ENCODE data around the gene ATR. TPM values are rescaled to one million over a fixed set of nuclear protein-coding genes. Genes with fewer than 3 reads are reported as not detected.

Gene ATR
- total RNA-seq, 1 donor from 2014 or later = 26.9 TPM

GRCh38 chr3:142433110-142433509, 145.4 kb downstream of the ATR start:
- H2AFZ ChIP-seq (ENCODE audit: low read depth, low read length) = no peak overlapping the region
- FAIRE-seq (no peak), DNase-seq (ENCODE audit: low read depth) (no peak)
- H3K9me3 ChIP-seq (ENCODE audit: insufficient read depth, low read depth, low read length) = no peaks in the 10 kb centered on the region
- no peak overlapping the region for H3K9ac ChIP-seq (ENCODE audit: low read length)
- H3K27ac ChIP-seq (ENCODE audit: low read depth, low read length) = no peak overlapping the region
- Mint-ChIP-seq H3K4me3 (ENCODE audit: unreplicated experiment) (no peak overlapping the region), H3K4me1 (ENCODE audit: low read depth, unreplicated experiment) (no peaks in the 10 kb centered on the region), H3K36me3 (ENCODE audit: low read depth, unreplicated experiment) (peaks cover 2% of the 10 kb centered on the region), H3K27ac (ENCODE audit: unreplicated experiment) (no peak overlapping the region), H3K9me3 (ENCODE audit: unreplicated experiment) (no peaks in the 10 kb centered on the region), H3K27me3 (ENCODE audit: low read depth, unreplicated experiment) (no peaks in the 10 kb centered on the region)
- peaks cover 27% of the 10 kb centered on the region for H3K79me2 ChIP-seq (ENCODE audit: insufficient read depth, low read length)
- peaks cover 15% of the 10 kb centered on the region for H4K20me1 ChIP-seq (ENCODE audit: insufficient read depth, low read length)
- H3K4me2 ChIP-seq (ENCODE audit: low read length) = no peak overlapping the region
- H3K4me3 ChIP-seq (ENCODE audit: insufficient read depth, low read depth, low read length) = no peak overlapping the region
- peaks cover 11% of the 10 kb centered on the region for H3K36me3 ChIP-seq (ENCODE audit: insufficient read depth, low read length)
- H3K4me1 ChIP-seq (ENCODE audit: insufficient read depth, low read length) = no peaks in the 10 kb centered on the region
- TF ChIP-seq CTCF (IDR thresholded peaks at IDR 0.05; ENCODE audit: insufficient read depth, low read depth, low read length) = no peak
- TF ChIP-seq EZH2 (IDR thresholded peaks at IDR 0.05; ENCODE audit: insufficient read depth, low read length) = no peak
- no peaks in the 10 kb centered on the region for H3K27me3 ChIP-seq (ENCODE audit: insufficient read depth, low read length)

GRCh38 chr3:142429582-142429981, 149.0 kb downstream of the ATR start:
- no peaks in the 10 kb centered on the region for H3K9me3 Mint-ChIP-seq (ENCODE audit: unreplicated experiment)
- no peak for FAIRE-seq
- no peak overlapping the region for H3K27ac ChIP-seq (ENCODE audit: low read depth, low read length)
- TF ChIP-seq CTCF (IDR thresholded peaks at IDR 0.05; ENCODE audit: insufficient read depth, low read depth, low read length) (no peak), EZH2 (IDR thresholded peaks at IDR 0.05; ENCODE audit: insufficient read depth, low read length) (no peak)
- DNase-seq (ENCODE audit: low read depth) = no peak
- H3K4me1 ChIP-seq (ENCODE audit: insufficient read depth, low read length) = no peaks in the 10 kb centered on the region
- no peaks in the 10 kb centered on the region for H3K27me3 ChIP-seq (ENCODE audit: insufficient read depth, low read length)
- H3K4me2 ChIP-seq (ENCODE audit: low read length) = no peak overlapping the region
- H3K79me2 ChIP-seq (ENCODE audit: insufficient read depth, low read length) = peaks cover 7% of the 10 kb centered on the region
- no peak overlapping the region for H3K27ac Mint-ChIP-seq (ENCODE audit: unreplicated experiment)
- no peaks in the 10 kb centered on the region for H3K9me3 ChIP-seq (ENCODE audit: insufficient read depth, low read depth, low read length)
- H3K27me3 Mint-ChIP-seq (ENCODE audit: low read depth, unreplicated experiment) = no peaks in the 10 kb centered on the region
- H4K20me1 ChIP-seq (ENCODE audit: insufficient read depth, low read length) = peaks cover 11% of the 10 kb centered on the region
- no peak overlapping the region for H2AFZ ChIP-seq (ENCODE audit: low read depth, low read length)
- H3K4me1 Mint-ChIP-seq (ENCODE audit: low read depth, unreplicated experiment) = peaks cover 2% of the 10 kb centered on the region
- H3K4me3 Mint-ChIP-seq (ENCODE audit: unreplicated experiment) = no peak overlapping the region
- H3K9ac ChIP-seq (ENCODE audit: low read length) = no peak overlapping the region
- H3K4me3 ChIP-seq (ENCODE audit: insufficient read depth, low read depth, low read length) = no peak overlapping the region
- peaks cover 2% of the 10 kb centered on the region for H3K36me3 Mint-ChIP-seq (ENCODE audit: low read depth, unreplicated experiment)
- peaks cover 11% of the 10 kb centered on the region for H3K36me3 ChIP-seq (ENCODE audit: insufficient read depth, low read length)

GRCh38 chr3:142424754-142425153, 153.8 kb downstream of the ATR start:
- no peak overlapping the region for H3K4me3 ChIP-seq (ENCODE audit: insufficient read depth, low read depth, low read length)
- H3K9me3 Mint-ChIP-seq (ENCODE audit: unreplicated experiment) = no peaks in the 10 kb centered on the region
- peaks cover 6% of the 10 kb centered on the region for H4K20me1 ChIP-seq (ENCODE audit: insufficient read depth, low read length)
- no peak overlapping the region for H2AFZ ChIP-seq (ENCODE audit: low read depth, low read length)
- DNase-seq (ENCODE audit: low read depth) (no peak), FAIRE-seq (no peak)
- H3K4me2 ChIP-seq (ENCODE audit: low read length) = no peak overlapping the region
- no peaks in the 10 kb centered on the region for H3K27me3 ChIP-seq (ENCODE audit: insufficient read depth, low read length)
- no peak overlapping the region for H3K27ac Mint-ChIP-seq (ENCODE audit: unreplicated experiment)
- no peak overlapping the region for H3K4me3 Mint-ChIP-seq (ENCODE audit: unreplicated experiment)
- H3K9ac ChIP-seq (ENCODE audit: low read length) = no peak overlapping the region
- no peaks in the 10 kb centered on the region for H3K79me2 ChIP-seq (ENCODE audit: insufficient read depth, low read length)
- H3K27ac ChIP-seq (ENCODE audit: low read depth, low read length) = no peak overlapping the region
- peaks cover 3% of the 10 kb centered on the region for H3K36me3 Mint-ChIP-seq (ENCODE audit: low read depth, unreplicated experiment)
- no peak for TF ChIP-seq EZH2 (IDR thresholded peaks at IDR 0.05; ENCODE audit: insufficient read depth, low read length)
- no peak for TF ChIP-seq CTCF (IDR thresholded peaks at IDR 0.05; ENCODE audit: insufficient read depth, low read depth, low read length)
- no peaks in the 10 kb centered on the region for H3K9me3 ChIP-seq (ENCODE audit: insufficient read depth, low read depth, low read length)
- no peaks in the 10 kb centered on the region for H3K27me3 Mint-ChIP-seq (ENCODE audit: low read depth, unreplicated experiment)
- H3K4me1 Mint-ChIP-seq (ENCODE audit: low read depth, unreplicated experiment) = peaks cover 2% of the 10 kb centered on the region
- H3K4me1 ChIP-seq (ENCODE audit: insufficient read depth, low read length) = no peaks in the 10 kb centered on the region
- H3K36me3 ChIP-seq (ENCODE audit: insufficient read depth, low read length) = peaks cover 14% of the 10 kb centered on the region

All from astrocyte (in vitro differentiated cells and primary cell).